ENCODE results near the gene RAD51B. TPM values are rescaled to one million over a fixed set of nuclear protein-coding genes. Genes with fewer than 3 reads are reported as not detected.

The RAD51B gene
- total RNA-seq, 1 experiment from 2014 or later = 29.9 TPM

DNA sequence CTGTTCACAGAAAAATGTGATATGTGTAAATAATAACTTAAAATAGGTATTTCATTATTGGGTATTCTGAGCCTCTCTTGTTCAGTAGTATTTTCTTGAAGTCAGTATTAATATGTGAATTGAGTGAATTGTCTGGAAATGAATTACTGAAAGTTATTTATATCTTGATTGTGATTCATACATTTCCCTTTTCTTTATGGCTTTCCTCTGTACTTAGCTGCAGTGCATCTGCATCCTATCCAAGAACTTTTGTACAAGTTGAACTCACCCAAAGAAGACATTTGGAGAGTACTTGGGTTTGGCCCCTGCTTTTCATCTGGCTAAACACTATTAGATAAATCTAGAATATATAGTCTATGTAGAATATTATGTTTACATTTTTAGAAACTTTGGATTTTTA lies 326.0 kb downstream of the RAD51B start:
- Histone ChIP-seq H3F3A (ENCODE audit: insufficient read depth, low read depth) (peaks cover 37% of the 10 kb centered on the region), H3K36me3 (ENCODE audit: low read depth) (no peaks in the 10 kb centered on the region), H2AFZ (no peak overlapping the region), H3K9me2 (ENCODE audit: insufficient read depth) (no peaks in the 10 kb centered on the region; the same call in 1 of the 2 replicates), H3K79me2 (ENCODE audit: low read depth) (no peaks in the 10 kb centered on the region), H3K27me3 (ENCODE audit: insufficient read depth, low read depth) (no peaks in the 10 kb centered on the region), H3K9me3 (ENCODE audit: insufficient read depth, low read depth) (peaks cover 20% of the 10 kb centered on the region), H3K27ac (peak overlapping the region; percentile 90; the same call in 1 of the 2 replicates), H3K4me2 (no peak overlapping the region), H4K20me1 (ENCODE audit: insufficient read depth) (no peaks in the 10 kb centered on the region), H3K4me1 (replicated peaks; ENCODE audit: insufficient read depth) (peaks cover 49% of the 10 kb centered on the region), H3K4me3 (no peak overlapping the region)
- DNase-seq = no peak
- TF ChIP-seq EZH2 (IDR thresholded peaks at IDR 0.05; ENCODE audit: low read depth) (no peak), CTCF (conservative IDR thresholded peaks at IDR 0.05) (no peak)
- CTCF ChIA-PET = no interaction called here
- no TSS peak for BruUV-seq (replicated peaks)
- POLR2A ChIA-PET (ENCODE audit: unreplicated experiment) = no interaction called here
- intact Hi-C loops (cut with micrococcal nuclease; ENCODE audit: unreplicated experiment) = loop anchor here (10.0 kb wide), 2 partner anchors 319 to 399 kb away; no protein-coding TSS in a partner anchor

GRCh38 chr14:68146818-68147217 lies 327.2 kb downstream of the RAD51B start:
- Histone ChIP-seq H3K27ac (peak overlapping the region; percentile 90), H3K4me1 (replicated peaks; ENCODE audit: insufficient read depth) (peaks cover 37% of the 10 kb centered on the region), H3K9me2 (ENCODE audit: insufficient read depth) (no peaks in the 10 kb centered on the region; the same call in 1 of the 2 replicates), H3K4me3 (no peak overlapping the region), H4K20me1 (ENCODE audit: insufficient read depth) (no peaks in the 10 kb centered on the region), H3K79me2 (ENCODE audit: low read depth) (no peaks in the 10 kb centered on the region), H3K36me3 (ENCODE audit: low read depth) (no peaks in the 10 kb centered on the region), H3K9me3 (ENCODE audit: insufficient read depth, low read depth) (peaks cover 25% of the 10 kb centered on the region), H3F3A (ENCODE audit: insufficient read depth, low read depth) (peaks cover 26% of the 10 kb centered on the region), H3K4me2 (peak overlapping the region; percentile 54), H2AFZ (0 out of 2 replicates have a peak overlapping the region, but pooled peaks have one; percentile 5), H3K27me3 (ENCODE audit: insufficient read depth, low read depth) (no peaks in the 10 kb centered on the region)
- intact Hi-C loops (cut with micrococcal nuclease; ENCODE audit: unreplicated experiment) = loop anchor here (1.0 to 10.0 kb wide), 8 partner anchors 10 to 540 kb away; no protein-coding TSS in a partner anchor
- TSS peak; percentile 77 for BruUV-seq (replicated peaks)
- POLR2A ChIA-PET (ENCODE audit: unreplicated experiment) = interaction anchor here (0.5 kb wide), 1 partner anchor 15 kb away, joined by 3 read pairs; no protein-coding TSS in a partner anchor
- CTCF ChIA-PET = no interaction called here
- no peak for TF ChIP-seq CTCF (conservative IDR thresholded peaks at IDR 0.05)
- TF ChIP-seq EZH2 (IDR thresholded peaks at IDR 0.05; ENCODE audit: low read depth) = no peak
- peak; percentile 71 to 98 for DNase-seq

- Histone ChIP-seq H3K36me3 (ENCODE audit: low read depth) (no peaks in the 10 kb centered on the region), H3K9me3 (ENCODE audit: insufficient read depth, low read depth) (peaks cover 25% of the 10 kb centered on the region), H4K20me1 (ENCODE audit: insufficient read depth) (no peaks in the 10 kb centered on the region), H3K4me3 (no peak overlapping the region), H3K4me2 (peak overlapping the region; percentile 54), H3K79me2 (ENCODE audit: low read depth) (no peaks in the 10 kb centered on the region), H3K27me3 (ENCODE audit: insufficient read depth, low read depth) (no peaks in the 10 kb centered on the region), H3F3A (ENCODE audit: insufficient read depth, low read depth) (peaks cover 22% of the 10 kb centered on the region), H3K4me1 (replicated peaks; ENCODE audit: insufficient read depth) (peaks cover 32% of the 10 kb centered on the region), H2AFZ (no peak overlapping the region), H3K27ac (peak overlapping the region; percentile 90), H3K9me2 (ENCODE audit: insufficient read depth) (no peaks in the 10 kb centered on the region; the same call in 1 of the 2 replicates)
- intact Hi-C loops (cut with micrococcal nuclease; ENCODE audit: unreplicated experiment) = loop anchor here (2.0 to 10.0 kb wide), 5 partner anchors 63 to 539 kb away; no protein-coding TSS in a partner anchor
- no TSS peak for BruUV-seq (replicated peaks)
- POLR2A ChIA-PET (ENCODE audit: unreplicated experiment) = interaction anchor here (0.5 kb wide), 1 partner anchor 15 kb away, joined by 3 read pairs; no protein-coding TSS in a partner anchor
- DNase-seq = no peak
- no peak for TF ChIP-seq CTCF (conservative IDR thresholded peaks at IDR 0.05)
- TF ChIP-seq EZH2 (IDR thresholded peaks at IDR 0.05; ENCODE audit: low read depth) = no peak
- CTCF ChIA-PET = no interaction called here
Measured at GRCh38 chr14:68147303-68147702, 327.7 kb downstream of the RAD51B start.
